GM19328 (cell line): ENCODE measurements around the gene SGSM1.

Experiments
- ATAC-seq: cut with Tn5 transposase; IDR thresholded peaks from one replicate; pipeline ENCODE4 v1.9.1; 2021; ENCODE audit warnings: mild to moderate bottlenecking, moderate library complexity; ENCODE audit not compliant: unreplicated experiment

SGSM1 gene

GRCh38 chr22:24803064-24803542 lies 2.9 kb upstream of the SGSM1 start:
- no peak for ATAC-seq

- no peak for ATAC-seq
These were observed 621 bp downstream of the SGSM1 start for GRCh38 chr22:24806663-24807001.

- no peak for ATAC-seq
These were observed 1.4 kb downstream of the SGSM1 start for GRCh38 chr22:24807284-24807950.

- ATAC-seq: no peak
These were observed 3.3 kb downstream of the SGSM1 start for GRCh38 chr22:24809331-24809730.

GRCh38 chr22:24810043-24810749 lies 4.2 kb downstream of the SGSM1 start:
- ATAC-seq: no peak

- no peak for ATAC-seq
These were observed 7.2 kb downstream of the SGSM1 start for GRCh38 chr22:24812950-24813775.

GRCh38 chr22:24813861-24814770 lies 8.1 kb downstream of the SGSM1 start:
- no peak for ATAC-seq

- no peak for ATAC-seq
These were observed 10.8 kb downstream of the SGSM1 start for GRCh38 chr22:24816806-24817205.

GRCh38 chr22:24819487-24819886 lies 13.5 kb downstream of the SGSM1 start:
- no peak for ATAC-seq

- no peak for ATAC-seq
These were observed 14.0 kb downstream of the SGSM1 start for GRCh38 chr22:24819911-24820461.

- ATAC-seq: no peak
These were observed 16.5 kb downstream of the SGSM1 start for GRCh38 chr22:24822471-24822870.

GRCh38 chr22:24823787-24824186 lies 17.8 kb downstream of the SGSM1 start:
- no peak for ATAC-seq

GRCh38 chr22:24824250-24824649 lies 18.2 kb downstream of the SGSM1 start:
- no peak for ATAC-seq

- ATAC-seq: no peak
These were observed 18.9 kb downstream of the SGSM1 start for GRCh38 chr22:24824915-24825314.

GRCh38 chr22:24826710-24827285 lies 20.8 kb downstream of the SGSM1 start:
- ATAC-seq: no peak

GRCh38 chr22:24827296-24827695 lies 21.3 kb downstream of the SGSM1 start:
- ATAC-seq: no peak

- ATAC-seq: no peak
These were observed 24.4 kb downstream of the SGSM1 start for GRCh38 chr22:24830205-24830979.

GRCh38 chr22:24831687-24832086 lies 25.7 kb downstream of the SGSM1 start:
- ATAC-seq: no peak

GRCh38 chr22:24833881-24834495 lies 28.0 kb downstream of the SGSM1 start:
- no peak for ATAC-seq
